Loucy (cell line): Measurements from ENCODE around the gene TIMM44.

Experiments used
- H2AFZ ChIP-seq: fragments of 200-600 bp; sonication (generic); 2 replicates; pipeline ENCODE4 v1.6.0; 2016; ENCODE audit warnings: antibody characterized with exemption, mild to moderate bottlenecking, low read length, moderate library complexity
- H3F3A ChIP-seq: fragments of 200-600 bp; 2 replicates; pipeline ENCODE4 v1.6.0; 2016; ENCODE audit warnings: antibody characterized with exemption, low read depth, mild to moderate bottlenecking
- H3K27me3 ChIP-seq: fragments of 200-600 bp; sonication (generic); 2 replicates; pipeline ENCODE4 v1.6.1; 2014; ENCODE audit warnings: low read length, mild to moderate bottlenecking; ENCODE audit not compliant: insufficient read depth, poor library complexity, severe bottlenecking
- H3K36me3 ChIP-seq: fragments of 200-600 bp; sonication (generic); 2 replicates; pipeline ENCODE4 v1.6.1; 2016; ENCODE audit warnings: low read length; ENCODE audit not compliant: insufficient read depth
- H3K4me1 ChIP-seq: fragments of 200-600 bp; sonication (generic); 2 replicates; pipeline ENCODE4 v1.5.1; 2014; ENCODE audit warnings: low read length, mild to moderate bottlenecking; ENCODE audit not compliant: insufficient read depth, poor library complexity, severe bottlenecking
- H3K4me2 ChIP-seq: fragments of 200-600 bp; sonication (generic); 2 replicates; pipeline ENCODE4 v1.6.0; 2014; ENCODE audit warnings: antibody characterized with exemption, low read length, low read depth, mild to moderate bottlenecking; ENCODE audit not compliant: poor library complexity, severe bottlenecking
- H3K4me3 ChIP-seq: fragments of 200-600 bp; sonication (generic); 2 replicates; pipeline ENCODE4 v1.5.1; 2014; ENCODE audit warnings: low read length, mild to moderate bottlenecking, mixed read lengths; ENCODE audit not compliant: poor library complexity, severe bottlenecking
- H3K79me2 ChIP-seq: fragments of 200-600 bp; sonication (generic); 2 replicates; pipeline ENCODE4 v1.6.1; 2014; ENCODE audit warnings: low read length; ENCODE audit not compliant: insufficient read depth
- H3K9ac ChIP-seq: fragments of 200-600 bp; sonication (generic); 2 replicates; pipeline ENCODE4 v1.6.0; 2014; ENCODE audit warnings: mild to moderate bottlenecking, low read depth, low read length, moderate library complexity; ENCODE audit not compliant: poor library complexity, severe bottlenecking
- H3K9me2 ChIP-seq: fragments of 200-600 bp; sonication (generic); replicated peaks from 2 replicates; pipeline ENCODE4 v1.6.1; 2016; ENCODE audit warnings: low read depth, low read length, mixed read lengths
- H3K9me3 ChIP-seq: fragments of 200-600 bp; sonication (generic); 2 replicates; pipeline ENCODE4 v1.6.1; 2014; ENCODE audit warnings: mild to moderate bottlenecking, antibody characterized with exemption, low read length, low read depth; ENCODE audit not compliant: insufficient read depth
- H4K20me1 ChIP-seq: fragments of 200-600 bp; sonication (generic); 2 replicates; pipeline ENCODE4 v1.6.0; 2014; ENCODE audit warnings: antibody characterized with exemption, low read length, mild to moderate bottlenecking; ENCODE audit not compliant: insufficient read depth, poor library complexity, severe bottlenecking
- CTCF ChIP-seq: fragments of 200-600 bp; sonication (generic); conservative IDR thresholded peaks from 2 replicates; pipeline ENCODE4 v1.5.1; 2014; ENCODE audit warnings: mild to moderate bottlenecking, antibody characterized with exemption, low read length
- EZH2phosphoT487 ChIP-seq: fragments of 200-600 bp; IDR thresholded peaks from 2 replicates; pipeline ENCODE4 v1.6.1; 2018; ENCODE audit warnings: antibody characterized with exemption, mild to moderate bottlenecking, moderate library complexity, borderline replicate concordance

TIMM44 gene

GRCh38 chr19:7981199-7981598 is 37.7 kb upstream of the TIMM44 start:
- Histone ChIP-seq H3K36me3 (peaks cover 95% of the 10 kb centered on the region), H4K20me1 (peaks cover 64% of the 10 kb centered on the region), H3K4me1 (no peaks in the 10 kb centered on the region), H2AFZ (no peak overlapping the region), H3F3A (no peaks in the 10 kb centered on the region), H3K4me2 (no peak overlapping the region), H3K9ac (no peak overlapping the region), H3K27me3 (no peaks in the 10 kb centered on the region), H3K4me3 (no peak overlapping the region), H3K79me2 (peaks cover 42% of the 10 kb centered on the region), H3K9me2 (no peaks in the 10 kb centered on the region), H3K9me3 (no peaks in the 10 kb centered on the region)
- TF ChIP-seq EZH2phosphoT487, result no peak
- no peak for TF ChIP-seq CTCF

GRCh38 chr19:7980635-7981121 is 37.2 kb upstream of the TIMM44 start:
- no peak overlapping the region for H3K9ac ChIP-seq
- peaks cover 59% of the 10 kb centered on the region for H4K20me1 ChIP-seq
- no peak for TF ChIP-seq EZH2phosphoT487
- H3K4me2 ChIP-seq, result no peak overlapping the region
- H2AFZ ChIP-seq, result no peak overlapping the region
- H3K9me3 ChIP-seq, result no peaks in the 10 kb centered on the region
- H3K4me3 ChIP-seq, result no peak overlapping the region
- no peaks in the 10 kb centered on the region for H3K4me1 ChIP-seq
- H3K27me3 ChIP-seq, result no peaks in the 10 kb centered on the region
- no peaks in the 10 kb centered on the region for H3K9me2 ChIP-seq
- peaks cover 91% of the 10 kb centered on the region for H3K36me3 ChIP-seq
- peaks cover 37% of the 10 kb centered on the region for H3K79me2 ChIP-seq
- no peaks in the 10 kb centered on the region for H3F3A ChIP-seq

GRCh38 chr19:7980168-7980567 is 36.7 kb upstream of the TIMM44 start:
- no peak overlapping the region for H3K4me2 ChIP-seq
- H3K9ac ChIP-seq, result no peak overlapping the region
- peaks cover 54% of the 10 kb centered on the region for H4K20me1 ChIP-seq
- H3K4me3 ChIP-seq, result no peak overlapping the region
- no peaks in the 10 kb centered on the region for H3K4me1 ChIP-seq
- TF ChIP-seq CTCF, result no peak
- TF ChIP-seq EZH2phosphoT487, result no peak
- no peaks in the 10 kb centered on the region for H3F3A ChIP-seq
- peaks cover 91% of the 10 kb centered on the region for H3K36me3 ChIP-seq
- no peaks in the 10 kb centered on the region for H3K9me3 ChIP-seq
- no peaks in the 10 kb centered on the region for H3K9me2 ChIP-seq
- peaks cover 32% of the 10 kb centered on the region for H3K79me2 ChIP-seq
- H3K27me3 ChIP-seq, result no peaks in the 10 kb centered on the region
- no peak overlapping the region for H2AFZ ChIP-seq

GRCh38 chr19:7979559-7979958 is 36.1 kb upstream of the TIMM44 start:
- Histone ChIP-seq H2AFZ (no peak overlapping the region), H3K4me1 (no peaks in the 10 kb centered on the region), H3K9ac (no peak overlapping the region), H3K79me2 (peaks cover 26% of the 10 kb centered on the region), H3K27me3 (no peaks in the 10 kb centered on the region), H3K4me2 (no peak overlapping the region), H3K36me3 (peaks cover 91% of the 10 kb centered on the region), H3K9me3 (no peaks in the 10 kb centered on the region), H3F3A (no peaks in the 10 kb centered on the region), H4K20me1 (peaks cover 48% of the 10 kb centered on the region), H3K9me2 (no peaks in the 10 kb centered on the region), H3K4me3 (no peak overlapping the region)
- no peak for TF ChIP-seq EZH2phosphoT487
- TF ChIP-seq CTCF, result no peak
